ENCODE data around the gene SAFB.

- TF ChIP-seq EZH2phosphoT487 (IDR thresholded peaks at IDR 0.05; ENCODE audit: borderline replicate concordance, low read depth) (no peak), CTCF (IDR thresholded peaks at IDR 0.05) (no peak), FOXM1 (IDR thresholded peaks at IDR 0.05; ENCODE audit: low read depth) (no peak), REST (IDR thresholded peaks at IDR 0.05; ENCODE audit: low read depth, low read length) (no peak), GABPA (IDR thresholded peaks at IDR 0.05; ENCODE audit: low read depth) (no peak), RXRA (IDR thresholded peaks at IDR 0.05; ENCODE audit: borderline replicate concordance, low read depth) (no peak), RAD21 (IDR thresholded peaks at IDR 0.05; ENCODE audit: low read length) (no peak)
Measured at GRCh38 chr19:5713228-5713627, 90.3 kb downstream of the SAFB start.
